SK-N-SH (cell line): Measurements from ENCODE around the gene EPGN. TPM values are rescaled to one million over a fixed set of nuclear protein-coding genes. Genes with fewer than 3 reads are reported as not detected.

Experiments used
- CTCF ChIA-PET: fragments of 300-600, 350-600 bp; formaldehyde crosslinking; extraction: SDS; loops from one replicate; lab custom pipeline; 2021; lab: Yijun Ruan, JAX
- POLR2A ChIA-PET: fragments of 350-600 bp; sonication (Branson Sonifier 250); formaldehyde crosslinking; extraction: SDS; loops from one replicate; lab custom pipeline; 2020; ENCODE audit warnings: antibody characterized with exemption, inconsistent platforms; lab: Yijun Ruan, JAX
- DNase-seq: peaks from one replicate; pipeline ENCODE4 v3.0.0; 2012
- H2AFZ ChIP-seq: fragments of 200-600 bp; sonication (generic); 2 replicates; pipeline ENCODE4 v1.8.1; 2016; ENCODE audit warnings: antibody characterized with exemption, mild to moderate bottlenecking, low read depth
- H3F3A ChIP-seq: fragments of 200-600 bp; sonication (generic); replicated peaks from 2 replicates; pipeline ENCODE3; 2016; ENCODE audit warnings: antibody characterized with exemption, mild to moderate bottlenecking; ENCODE audit not compliant: insufficient read depth
- H3K27ac ChIP-seq, 2 experiments: fragments of 200-500 bp in 1 of 2; fragments of 200-600 bp in 1 of 2; sonication (Bioruptor generic) in 1 of 2; sonication (generic), shearing (Covaris generic) in 1 of 2; 2 replicates each; pipeline versions ENCODE4 v1.5.1 to v1.6.1; 2014 to 2016; ENCODE audit warnings: low read depth in 2 of 2, inconsistent platforms in 1 of 2, low read length in 1 of 2, mild to moderate bottlenecking in 1 of 2, mixed read lengths in 1 of 2
- H3K27me3 ChIP-seq: fragments of 200-600 bp; sonication (generic), shearing (Covaris generic); 2 replicates; pipeline ENCODE4 v1.6.1; 2016; ENCODE audit warnings: mixed run types; ENCODE audit not compliant: insufficient read depth
- H3K36me3 ChIP-seq, 2 experiments: fragments of 200-500 bp in 1 of 2; fragments of 200-600 bp in 1 of 2; sonication (Bioruptor generic) in 1 of 2; sonication (generic) in 1 of 2; replicated peaks in 1 of 2; 2 replicates each; pipeline versions ENCODE3 to v1.5.1; 2014 to 2016; ENCODE audit warnings: low read length in 1 of 2, mild to moderate bottlenecking in 1 of 2; ENCODE audit not compliant: insufficient read depth in 2 of 2, control insufficient read depth in 1 of 2
- H3K4me1 ChIP-seq, 2 experiments: fragments of 200-500 bp in 1 of 2; fragments of 200-600 bp in 1 of 2; sonication (Bioruptor generic) in 1 of 2; sonication (generic), shearing (Covaris generic) in 1 of 2; 2 replicates each; pipeline versions ENCODE4 v1.5.1 to v1.6.1; 2014 to 2016; ENCODE audit warnings: low read depth in 1 of 2, low read length in 1 of 2, mixed run types in 1 of 2; ENCODE audit not compliant: insufficient read depth in 2 of 2, control insufficient read depth in 1 of 2
- H3K4me2 ChIP-seq: fragments of 200-600 bp; sonication (generic), shearing (Covaris generic); 2 replicates; pipeline ENCODE4 v1.6.1; 2017; ENCODE audit warnings: mixed run types
- H3K4me3 ChIP-seq, 2 experiments: fragments of 200-500 bp in 1 of 2; fragments of 200-600 bp in 1 of 2; sonication (Bioruptor generic) in 1 of 2; sonication (generic), shearing (Covaris generic) in 1 of 2; 2 replicates each; pipeline versions ENCODE4 v1.5.1 to v1.8.1; 2014 to 2016; ENCODE audit warnings: low read depth in 2 of 2, inconsistent platforms in 1 of 2, low read length in 1 of 2, mild to moderate bottlenecking in 1 of 2, mixed read lengths in 1 of 2, moderate library complexity in 1 of 2
- H3K79me2 ChIP-seq: fragments of 200-600 bp; sonication (generic); 2 replicates; pipeline ENCODE4 v1.8.1; 2017; ENCODE audit warnings: mild to moderate bottlenecking; ENCODE audit not compliant: insufficient read depth
- H3K9ac ChIP-seq: fragments of 200-600 bp; sonication (generic); 2 replicates; pipeline ENCODE4 v1.6.1; 2017; ENCODE audit warnings: mixed run types
- H3K9me2 ChIP-seq: fragments of 200-600 bp; sonication (generic); 2 replicates; pipeline ENCODE4 v1.6.1; 2017; ENCODE audit warnings: mixed run types
- H3K9me3 ChIP-seq: fragments of 200-600 bp; sonication (generic); 2 replicates; pipeline ENCODE4 v1.6.1; 2017; ENCODE audit warnings: mixed run types, mild to moderate bottlenecking, moderate library complexity
- H4K20me1 ChIP-seq: fragments of 200-600 bp; sonication (generic); 2 replicates; pipeline ENCODE4 v1.6.1; 2017; ENCODE audit warnings: mild to moderate bottlenecking, mixed run types; ENCODE audit not compliant: insufficient read depth
- ELF1 ChIP-seq: IDR thresholded peaks from 2 replicates; pipeline ENCODE4 v1.4.0; 2012
- EP300 ChIP-seq, 2 experiments: IDR thresholded peaks; 2 replicates each; pipeline versions ENCODE4 v1.4.0 to v1.6.1; 2012; ENCODE audit warnings: borderline replicate concordance in 1 of 2, low read depth in 1 of 2, low read length in 1 of 2
- FOXJ3 ChIP-seq: sonication (generic); formaldehyde crosslinking; IDR thresholded peaks from 2 replicates; pipeline ENCODE4 v1.5.1; 2020; ENCODE audit warnings: mild to moderate bottlenecking, missing genetic modification reagents
- JUND ChIP-seq: IDR thresholded peaks from 2 replicates; pipeline ENCODE4 v1.4.0; 2012
- NFIC ChIP-seq: IDR thresholded peaks from 2 replicates; pipeline ENCODE4 v1.4.0; 2012; ENCODE audit warnings: borderline replicate concordance
- NRF1 ChIP-seq: IDR thresholded peaks from 2 replicates; pipeline ENCODE4 v1.6.1; 2012; ENCODE audit warnings: low read depth, mild to moderate bottlenecking, low read length
- POLR2AphosphoS5 ChIP-seq: IDR thresholded peaks from 2 replicates; pipeline ENCODE4 v1.6.1; 2012; ENCODE audit warnings: low read depth, low read length
- RAD21 ChIP-seq: IDR thresholded peaks from 2 replicates; pipeline ENCODE4 v1.6.1; 2012; ENCODE audit warnings: mild to moderate bottlenecking, low read length
- SMC3 ChIP-seq: IDR thresholded peaks from 2 replicates; pipeline ENCODE4 v1.6.1; 2012; ENCODE audit warnings: low read depth, low read length, improper control_type of control experiment
- TEAD4 ChIP-seq: IDR thresholded peaks from 2 replicates; pipeline ENCODE4 v1.4.0; 2012; ENCODE audit warnings: mild to moderate bottlenecking, borderline replicate concordance; ENCODE audit not compliant: insufficient read depth
- YY1 ChIP-seq: IDR thresholded peaks from 2 replicates; pipeline ENCODE4 v1.4.0; 2012; ENCODE audit warnings: low read depth, mild to moderate bottlenecking
- WGBS: methylation state at CpG from one replicate; pipeline ENCODE4 v1.1.6; 2017; ENCODE audit warnings: low lambda C conversion rate; 5-methylcytosine and 5-hydroxymethylcytosine counted together
- polyA plus RNA-seq, 3 experiments: library from polyadenylated mRNA; depleted of rRNA; stranded (reverse); fragments of >200 nt; gene quantifications; 2 replicates each; pipeline ENCODE4 v1.2.3, GENCODE V29; 2012
- TF ChIP-seq, protein P1 (sequence below): fragments of 200-600 bp; sonication (generic); IDR thresholded peaks from 2 replicates; pipeline ENCODE4 v1.6.1; 2017; ENCODE audit warnings: antibody characterized with exemption, mild to moderate bottlenecking, moderate library complexity
- TF ChIP-seq, protein P2 (sequence below): IDR thresholded peaks from 2 replicates; pipeline ENCODE4 v1.4.0; 2012; ENCODE audit warnings: low read depth, borderline replicate concordance
- TF ChIP-seq, protein P3 (sequence below): fragments of 150-350 bp; IDR thresholded peaks from 2 replicates; pipeline ENCODE4 v1.6.1; 2016; ENCODE audit warnings: mild to moderate bottlenecking, low read depth, low read length

The EPGN gene
- polyA plus RNA-seq, 1 of the 3 experiments (the other 2 are of a cell fraction): 0.23 TPM

DNA sequence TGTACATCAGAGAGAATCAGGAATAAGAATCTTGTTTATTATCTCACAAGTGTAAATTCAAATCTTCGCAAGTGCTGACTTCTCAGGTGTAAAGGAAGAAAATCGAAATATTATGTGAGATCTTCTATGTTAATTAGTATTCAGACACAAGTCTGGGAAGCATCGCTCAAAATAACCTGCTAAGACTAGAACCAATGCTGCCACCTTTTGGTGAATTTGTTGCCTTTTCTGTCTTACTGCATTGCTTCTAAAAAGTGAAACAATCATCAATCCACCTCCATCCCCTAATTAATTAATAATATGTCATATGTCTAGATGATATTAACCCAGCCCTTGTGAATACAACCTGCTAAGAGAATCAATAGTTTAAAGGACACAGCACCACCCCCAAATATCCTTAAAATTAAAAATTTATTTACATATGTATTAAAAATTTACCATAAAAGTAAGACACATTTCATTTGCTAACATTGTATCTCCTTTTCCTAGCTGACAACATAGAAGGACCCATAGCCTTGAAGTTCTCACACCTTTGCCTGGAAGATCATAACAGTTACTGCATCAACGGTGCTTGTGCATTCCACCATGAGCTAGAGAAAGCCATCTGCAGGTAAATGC lies 3.5 kb downstream of the EPGN start:
- no peak overlapping the region for H3K27ac ChIP-seq
- H3K9me3 ChIP-seq: no peaks in the 10 kb centered on the region
- H3K27me3 ChIP-seq: peaks cover 5% of the 10 kb centered on the region; the same call in 1 of the 2 replicates
- H2AFZ ChIP-seq: no peak overlapping the region
- 6% methylated on average over 4 of the region's 4 CpGs for WGBS
- H4K20me1 ChIP-seq: no peaks in the 10 kb centered on the region
- POLR2A ChIA-PET: no interaction called here
- no peak overlapping the region; a peak in 1 of 4 replicates for H3K4me3 ChIP-seq
- H3K9ac ChIP-seq: no peak overlapping the region
- H3K4me2 ChIP-seq: no peak overlapping the region
- no peaks in the 10 kb centered on the region; a peak in 1 of 4 replicates for H3K4me1 ChIP-seq
- CTCF ChIA-PET: interaction anchor here (0.6 to 1.7 kb wide), 13 partner anchors 9 to 126 kb away, joined by 3 to 12 read pairs (median 4); no protein-coding TSS in a partner anchor
- no peaks in the 10 kb centered on the region for H3F3A ChIP-seq
- peak; percentile 7 for DNase-seq
- no peak for TF ChIP-seq EP300 (IDR thresholded peaks at IDR 0.05; ENCODE audit: borderline replicate concordance in 1 of 2, low read depth in 1 of 2, low read length in 1 of 2)
- peak; percentile 66 for TF ChIP-seq SMC3
- TF ChIP-seq RAD21: peak; percentile 84
- no peak for TF ChIP-seq JUND
- TF ChIP-seq, protein P1, sequence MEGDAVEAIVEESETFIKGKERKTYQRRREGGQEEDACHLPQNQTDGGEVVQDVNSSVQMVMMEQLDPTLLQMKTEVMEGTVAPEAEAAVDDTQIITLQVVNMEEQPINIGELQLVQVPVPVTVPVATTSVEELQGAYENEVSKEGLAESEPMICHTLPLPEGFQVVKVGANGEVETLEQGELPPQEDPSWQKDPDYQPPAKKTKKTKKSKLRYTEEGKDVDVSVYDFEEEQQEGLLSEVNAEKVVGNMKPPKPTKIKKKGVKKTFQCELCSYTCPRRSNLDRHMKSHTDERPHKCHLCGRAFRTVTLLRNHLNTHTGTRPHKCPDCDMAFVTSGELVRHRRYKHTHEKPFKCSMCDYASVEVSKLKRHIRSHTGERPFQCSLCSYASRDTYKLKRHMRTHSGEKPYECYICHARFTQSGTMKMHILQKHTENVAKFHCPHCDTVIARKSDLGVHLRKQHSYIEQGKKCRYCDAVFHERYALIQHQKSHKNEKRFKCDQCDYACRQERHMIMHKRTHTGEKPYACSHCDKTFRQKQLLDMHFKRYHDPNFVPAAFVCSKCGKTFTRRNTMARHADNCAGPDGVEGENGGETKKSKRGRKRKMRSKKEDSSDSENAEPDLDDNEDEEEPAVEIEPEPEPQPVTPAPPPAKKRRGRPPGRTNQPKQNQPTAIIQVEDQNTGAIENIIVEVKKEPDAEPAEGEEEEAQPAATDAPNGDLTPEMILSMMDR: peak; percentile 79
- no peaks in the 10 kb centered on the region for H3K9me2 ChIP-seq
- no peaks in the 10 kb centered on the region for H3K36me3 ChIP-seq
- no peaks in the 10 kb centered on the region for H3K79me2 ChIP-seq

DNA sequence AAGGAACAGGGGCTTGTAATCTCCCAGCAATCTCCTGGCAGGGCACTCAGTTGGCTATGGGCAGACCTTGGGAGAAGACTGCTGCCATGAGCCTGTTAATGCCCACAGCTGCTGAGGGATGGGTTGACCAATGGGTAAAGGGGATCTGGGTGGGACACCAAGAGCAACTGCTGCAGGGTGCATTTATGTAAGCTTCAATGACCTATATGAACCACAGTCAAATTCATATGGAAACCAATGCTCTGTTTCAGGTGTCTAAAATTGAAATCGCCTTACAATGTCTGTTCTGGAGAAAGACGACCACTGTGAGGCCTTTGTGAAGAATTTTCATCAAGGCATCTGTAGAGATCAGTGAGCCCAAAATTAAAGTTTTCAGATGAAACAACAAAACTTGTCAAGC lies 6.1 kb downstream of the EPGN start:
- no peaks in the 10 kb centered on the region; a peak in 1 of 4 replicates for H3K4me1 ChIP-seq
- H4K20me1 ChIP-seq: no peaks in the 10 kb centered on the region
- no peak overlapping the region for H2AFZ ChIP-seq
- H3K9ac ChIP-seq: no peak overlapping the region
- POLR2A ChIA-PET: no interaction called here
- H3K79me2 ChIP-seq: no peaks in the 10 kb centered on the region
- H3K4me2 ChIP-seq: no peak overlapping the region
- H3K27me3 ChIP-seq: peaks cover 10% of the 10 kb centered on the region; the same call in 1 of the 2 replicates
- no peaks in the 10 kb centered on the region for H3K9me2 ChIP-seq
- H3F3A ChIP-seq: no peaks in the 10 kb centered on the region
- no peaks in the 10 kb centered on the region for H3K36me3 ChIP-seq
- DNase-seq: no peak
- TF ChIP-seq, protein P2, sequence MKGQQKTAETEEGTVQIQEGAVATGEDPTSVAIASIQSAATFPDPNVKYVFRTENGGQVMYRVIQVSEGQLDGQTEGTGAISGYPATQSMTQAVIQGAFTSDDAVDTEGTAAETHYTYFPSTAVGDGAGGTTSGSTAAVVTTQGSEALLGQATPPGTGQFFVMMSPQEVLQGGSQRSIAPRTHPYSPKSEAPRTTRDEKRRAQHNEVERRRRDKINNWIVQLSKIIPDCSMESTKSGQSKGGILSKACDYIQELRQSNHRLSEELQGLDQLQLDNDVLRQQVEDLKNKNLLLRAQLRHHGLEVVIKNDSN: no peak
- TF ChIP-seq NFIC: no peak
- TF ChIP-seq FOXJ3: no peak
- TF ChIP-seq, protein P3, sequence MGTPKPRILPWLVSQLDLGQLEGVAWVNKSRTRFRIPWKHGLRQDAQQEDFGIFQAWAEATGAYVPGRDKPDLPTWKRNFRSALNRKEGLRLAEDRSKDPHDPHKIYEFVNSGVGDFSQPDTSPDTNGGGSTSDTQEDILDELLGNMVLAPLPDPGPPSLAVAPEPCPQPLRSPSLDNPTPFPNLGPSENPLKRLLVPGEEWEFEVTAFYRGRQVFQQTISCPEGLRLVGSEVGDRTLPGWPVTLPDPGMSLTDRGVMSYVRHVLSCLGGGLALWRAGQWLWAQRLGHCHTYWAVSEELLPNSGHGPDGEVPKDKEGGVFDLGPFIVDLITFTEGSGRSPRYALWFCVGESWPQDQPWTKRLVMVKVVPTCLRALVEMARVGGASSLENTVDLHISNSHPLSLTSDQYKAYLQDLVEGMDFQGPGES: no peak
- no peak for TF ChIP-seq YY1
- TF ChIP-seq ELF1: no peak
- no peak for TF ChIP-seq NRF1
- TF ChIP-seq, protein P1: no peak
- no peak for TF ChIP-seq POLR2AphosphoS5
- TF ChIP-seq TEAD4: no peak
- H3K27ac ChIP-seq: no peak overlapping the region
- WGBS: 14% methylated on average over 2 of the region's 2 CpGs
- CTCF ChIA-PET: interaction anchor here (0.6 to 1.2 kb wide), 3 partner anchors 89 to 307 kb away, joined by 3 to 6 read pairs (median 3); no protein-coding TSS in a partner anchor
- H3K4me3 ChIP-seq: no peak overlapping the region
- no peaks in the 10 kb centered on the region for H3K9me3 ChIP-seq
